DOHH2 (cell line): Measurements from ENCODE around the gene CACNA1F.

Experiments
- H3F3A ChIP-seq: fragments of 200-600 bp; sonication (generic), shearing (Covaris generic); 2 replicates; pipeline ENCODE4 v1.6.0; 2016; ENCODE audit warnings: antibody characterized with exemption, mild to moderate bottlenecking; ENCODE audit not compliant: control insufficient read depth, insufficient read depth
- H3K27ac ChIP-seq: fragments of 200-600 bp; sonication (generic); 2 replicates; pipeline ENCODE4 v1.5.1; 2014; ENCODE audit warnings: low read depth, mild to moderate bottlenecking, low read length, moderate library complexity
- H3K27me3 ChIP-seq: fragments of 200-600 bp; sonication (generic); 2 replicates; pipeline ENCODE4 v1.6.1; 2014; ENCODE audit warnings: mild to moderate bottlenecking, low read length, mixed read lengths; ENCODE audit not compliant: control insufficient read depth
- H3K36me3 ChIP-seq: fragments of 200-600 bp; sonication (generic); 2 replicates; pipeline ENCODE4 v1.6.1; 2014; ENCODE audit warnings: mild to moderate bottlenecking, low read length, moderate library complexity, mixed read lengths; ENCODE audit not compliant: control insufficient read depth
- H3K4me1 ChIP-seq: fragments of 200-600 bp; sonication (generic); 2 replicates; pipeline ENCODE4 v1.6.1; 2014; ENCODE audit warnings: mild to moderate bottlenecking, low read length, mixed read lengths; ENCODE audit not compliant: control insufficient read depth
- H3K4me2 ChIP-seq: fragments of 200-600 bp; sonication (generic); 2 replicates; pipeline ENCODE4 v1.6.0; 2014; ENCODE audit warnings: mild to moderate bottlenecking, low read length, moderate library complexity
- H3K4me3 ChIP-seq: fragments of 200-600 bp; sonication (generic); 2 replicates; pipeline ENCODE4 v1.5.1; 2014; ENCODE audit warnings: mild to moderate bottlenecking, low read length, mixed read lengths
- H3K79me2 ChIP-seq: fragments of 200-600 bp; sonication (generic); 2 replicates; pipeline ENCODE4 v1.6.1; 2014; ENCODE audit warnings: mild to moderate bottlenecking, low read length, mixed read lengths; ENCODE audit not compliant: control insufficient read depth
- H3K9me2 ChIP-seq: fragments of 200-600 bp; sonication (generic); replicated peaks from 2 replicates; pipeline ENCODE4 v1.6.1; 2014; ENCODE audit warnings: mild to moderate bottlenecking, low read length, mixed read lengths; ENCODE audit not compliant: control insufficient read depth
- H3K9me3 ChIP-seq: fragments of 200-600 bp; sonication (generic); 2 replicates; pipeline ENCODE4 v1.6.1; 2014; ENCODE audit warnings: antibody characterized with exemption, low read length, mixed read lengths; ENCODE audit not compliant: control insufficient read depth, insufficient read depth
- H4K20me1 ChIP-seq: fragments of 200-600 bp; sonication (generic); 2 replicates; pipeline ENCODE4 v1.6.0; 2014; ENCODE audit warnings: low read depth, mild to moderate bottlenecking, antibody characterized with exemption, low read length, moderate library complexity; ENCODE audit not compliant: control insufficient read depth, insufficient read depth
- CTCF ChIP-seq: fragments of 200-600 bp; sonication (generic); IDR thresholded peaks from one replicate; pipeline ENCODE4 v1.5.1; 2014; ENCODE audit warnings: antibody characterized with exemption, mild to moderate bottlenecking, low read depth, low read length; ENCODE audit not compliant: poor library complexity, severe bottlenecking
- EZH2phosphoT487 ChIP-seq: fragments of 200-600 bp; sonication (generic); IDR thresholded peaks from 2 replicates; pipeline ENCODE4 v1.6.1; 2017; ENCODE audit warnings: borderline replicate concordance, mild to moderate bottlenecking, antibody characterized with exemption, low read length, moderate library complexity, mixed read lengths

Gene CACNA1F

GRCh38 chrX:49205443-49205842 lies 27.7 kb downstream of the CACNA1F start:
- Histone ChIP-seq H4K20me1 (no peaks in the 10 kb centered on the region), H3K9me3 (no peaks in the 10 kb centered on the region), H3K36me3 (no peaks in the 10 kb centered on the region), H3K27ac (no peak overlapping the region), H3K4me2 (no peak overlapping the region), H3K4me3 (no peak overlapping the region), H3F3A (no peaks in the 10 kb centered on the region), H3K4me1 (peaks cover 3% of the 10 kb centered on the region), H3K79me2 (no peaks in the 10 kb centered on the region), H3K9me2 (no peaks in the 10 kb centered on the region), H3K27me3 (no peaks in the 10 kb centered on the region)
- TF ChIP-seq CTCF (no peak), EZH2phosphoT487 (no peak)

- Histone ChIP-seq H3K27ac (no peak overlapping the region), H3K79me2 (no peaks in the 10 kb centered on the region)
- no peak for TF ChIP-seq CTCF
Observed at GRCh38 chrX:49204709-49205108, 28.4 kb downstream of the CACNA1F start.

GRCh38 chrX:49204017-49204416 lies 29.1 kb downstream of the CACNA1F start:
- H3K79me2 ChIP-seq, result no peaks in the 10 kb centered on the region
- no peaks in the 10 kb centered on the region for H3K9me2 ChIP-seq

More at GRCh38 chrX:49204709-49205108, 28.4 kb downstream of the CACNA1F start:
- Histone ChIP-seq H3K4me3 (no peak overlapping the region), H3F3A (no peaks in the 10 kb centered on the region), H3K9me3 (no peaks in the 10 kb centered on the region), H3K9me2 (no peaks in the 10 kb centered on the region), H3K4me2 (no peak overlapping the region), H3K27me3 (no peaks in the 10 kb centered on the region), H3K4me1 (peaks cover 6% of the 10 kb centered on the region), H3K36me3 (no peaks in the 10 kb centered on the region), H4K20me1 (no peaks in the 10 kb centered on the region)

More at GRCh38 chrX:49204017-49204416, 29.1 kb downstream of the CACNA1F start:
- TF ChIP-seq CTCF (no peak), EZH2phosphoT487 (no peak)
- H3K4me2 ChIP-seq, result no peak overlapping the region
- no peak overlapping the region for H3K27ac ChIP-seq
- no peaks in the 10 kb centered on the region for H3K27me3 ChIP-seq
- no peaks in the 10 kb centered on the region for H3F3A ChIP-seq
- no peaks in the 10 kb centered on the region for H4K20me1 ChIP-seq
- H3K4me3 ChIP-seq, result no peak overlapping the region
- no peaks in the 10 kb centered on the region for H3K36me3 ChIP-seq
- no peaks in the 10 kb centered on the region for H3K9me3 ChIP-seq
- H3K4me1 ChIP-seq, result peaks cover 6% of the 10 kb centered on the region
